WTC11 (cell line): ENCODE results near the gene C6orf120. TPM values are rescaled to one million over a fixed set of nuclear protein-coding genes. Genes with fewer than 3 reads are reported as not detected.

Experiments
- ATAC-seq: fragments of 200-7000 bp; cut with Tn5 transposase; 2 replicates; pipeline ENCODE4 v1.10.0; 2021; ENCODE audit warnings: mild to moderate bottlenecking, moderate library complexity
- CTCF ChIA-PET: fragments of 300-600 bp; sonication (Branson Sonifier 250); formaldehyde crosslinking; loops from one replicate; lab custom pipeline; 2021; ENCODE audit warnings: antibody characterized with exemption; lab: Charles Lee
- POLR2A ChIA-PET: fragments of 350-600 bp; sonication (Branson Sonifier 250); formaldehyde crosslinking; loops from one replicate; lab custom pipeline; 2021; ENCODE audit warnings: antibody characterized with exemption; lab: Charles Lee
- DNase-seq: peaks from one replicate; pipeline ENCODE4 v3.0.0; 2021; ENCODE audit warnings: low spot score
- H3K27ac Mint-ChIP-seq: 2 replicates; pipeline ENCODE4 v1.8.0; 2021; ENCODE audit warnings: mixed read lengths
- H3K27me3 Mint-ChIP-seq: 2 replicates; pipeline ENCODE4 v1.8.0; 2021; ENCODE audit warnings: low read depth, mild to moderate bottlenecking, moderate library complexity, mixed read lengths
- H3K36me3 Mint-ChIP-seq: 2 replicates; pipeline ENCODE4 v1.8.0; 2021; ENCODE audit warnings: mixed read lengths
- H3K4me1 Mint-ChIP-seq: 2 replicates; pipeline ENCODE4 v1.8.0; 2022; ENCODE audit warnings: mixed read lengths
- H3K4me3 Mint-ChIP-seq: 2 replicates; pipeline ENCODE4 v1.8.0; 2021; ENCODE audit warnings: mild to moderate bottlenecking, moderate library complexity, mixed read lengths
- H3K9me3 Mint-ChIP-seq: 2 replicates; pipeline ENCODE4 v1.8.0; 2021; ENCODE audit warnings: mixed read lengths
- ATF1 ChIP-seq: sonication (generic); formaldehyde crosslinking; IDR thresholded peaks from 2 replicates; pipeline ENCODE4 v1.8.1; 2023; ENCODE audit warnings: mild to moderate bottlenecking, moderate library complexity, missing genetic modification reagents
- ESRRA ChIP-seq: sonication (generic); formaldehyde crosslinking; IDR thresholded peaks from 2 replicates; pipeline ENCODE4 v1.8.1; 2022; ENCODE audit warnings: mild to moderate bottlenecking, missing genetic modification reagents, borderline replicate concordance
- FOXJ3 ChIP-seq: sonication (generic); formaldehyde crosslinking; IDR thresholded peaks from 2 replicates; pipeline ENCODE4 v1.9.0; 2021; ENCODE audit warnings: missing genetic modification reagents, mild to moderate bottlenecking, borderline replicate concordance
- FOXK1 ChIP-seq: sonication (generic); formaldehyde crosslinking; IDR thresholded peaks from 2 replicates; pipeline ENCODE4 v1.8.0; 2022; ENCODE audit warnings: mild to moderate bottlenecking, moderate library complexity, missing genetic modification reagents
- MLX ChIP-seq: sonication (generic); formaldehyde crosslinking; IDR thresholded peaks from 2 replicates; pipeline ENCODE4 v1.8.1; 2023; ENCODE audit warnings: mild to moderate bottlenecking, missing genetic modification reagents, moderate library complexity
- MXD4 ChIP-seq: fragments of 250-450 bp; sonication (Bioruptor Pico); IDR thresholded peaks from 2 replicates; pipeline ENCODE4 v1.8.0; 2021; ENCODE audit warnings: mild to moderate bottlenecking, moderate library complexity, borderline replicate concordance
- MYBL2 ChIP-seq: sonication (generic); formaldehyde crosslinking; IDR thresholded peaks from 2 replicates; pipeline ENCODE4 v1.8.1; 2023; ENCODE audit warnings: mild to moderate bottlenecking, moderate library complexity, missing genetic modification reagents
- SMAD3 ChIP-seq: sonication (generic); formaldehyde crosslinking; IDR thresholded peaks from 2 replicates; pipeline ENCODE4 v1.8.0; 2022; ENCODE audit warnings: missing genetic modification reagents, mild to moderate bottlenecking, borderline replicate concordance
- SP1 ChIP-seq: sonication (generic); formaldehyde crosslinking; conservative IDR thresholded peaks from 2 replicates; pipeline ENCODE4 v1.8.1; 2022; ENCODE audit warnings: missing genetic modification reagents
- TEAD1 ChIP-seq: sonication (generic); formaldehyde crosslinking; IDR thresholded peaks from 2 replicates; pipeline ENCODE4 v1.8.0; 2022; ENCODE audit warnings: mild to moderate bottlenecking, missing genetic modification reagents
- USF2 ChIP-seq: sonication (generic); formaldehyde crosslinking; IDR thresholded peaks from 2 replicates; pipeline ENCODE4 v1.8.1; 2023; ENCODE audit warnings: mild to moderate bottlenecking, missing genetic modification reagents, moderate library complexity
- ZNF121 ChIP-seq: sonication (generic); formaldehyde crosslinking; IDR thresholded peaks from 2 replicates; pipeline ENCODE4 v1.8.0; 2023; ENCODE audit warnings: missing genetic modification reagents
- ZNF219 ChIP-seq: sonication (generic); formaldehyde crosslinking; IDR thresholded peaks from 2 replicates; pipeline ENCODE4 v1.8.0; 2023; ENCODE audit warnings: missing genetic modification reagents, mild to moderate bottlenecking, borderline replicate concordance
- ZNF232 ChIP-seq: sonication (generic); formaldehyde crosslinking; IDR thresholded peaks from 2 replicates; pipeline ENCODE4 v1.8.0; 2022; ENCODE audit warnings: mild to moderate bottlenecking, missing genetic modification reagents
- ZNF671 ChIP-seq: fragments of 250-450 bp; sonication (Bioruptor Pico); IDR thresholded peaks from 2 replicates; pipeline ENCODE4 v1.8.0; 2021; ENCODE audit warnings: mild to moderate bottlenecking
- total RNA-seq: library from RNA; stranded (reverse); gene quantifications from 3 replicates; pipeline ENCODE4 v1.2.3, GENCODE V29; 2021
- TF ChIP-seq, protein P1 (sequence below): sonication (generic); formaldehyde crosslinking; IDR thresholded peaks from 2 replicates; pipeline ENCODE4 v1.8.1; 2022; ENCODE audit warnings: missing genetic modification reagents, borderline replicate concordance
- TF ChIP-seq, protein P2 (sequence below): sonication (generic); formaldehyde crosslinking; conservative IDR thresholded peaks from 2 replicates; pipeline ENCODE4 v1.8.1; 2022; ENCODE audit warnings: mild to moderate bottlenecking, missing genetic modification reagents
- TF ChIP-seq, protein P3 (sequence below): sonication (generic); formaldehyde crosslinking; IDR thresholded peaks from 2 replicates; pipeline ENCODE4 v1.8.1; 2022; ENCODE audit warnings: mild to moderate bottlenecking, moderate library complexity, missing genetic modification reagents

The C6orf120 gene
- total RNA-seq, 1 experiment from 2014 or later = 34.5 TPM

GRCh38 chr6:169653691-169654090 lies 48.2 kb upstream of the C6orf120 start (continued):
- no peak for TF ChIP-seq ESRRA (CRISPR knock-in tag)
- no peak for TF ChIP-seq ZNF232
- no peak for TF ChIP-seq TEAD1 (CRISPR knock-in tag)
- no peak for TF ChIP-seq MXD4 (CRISPR knock-in tag)
- TF ChIP-seq FOXJ3 (CRISPR knock-in tag) = no peak

DNA sequence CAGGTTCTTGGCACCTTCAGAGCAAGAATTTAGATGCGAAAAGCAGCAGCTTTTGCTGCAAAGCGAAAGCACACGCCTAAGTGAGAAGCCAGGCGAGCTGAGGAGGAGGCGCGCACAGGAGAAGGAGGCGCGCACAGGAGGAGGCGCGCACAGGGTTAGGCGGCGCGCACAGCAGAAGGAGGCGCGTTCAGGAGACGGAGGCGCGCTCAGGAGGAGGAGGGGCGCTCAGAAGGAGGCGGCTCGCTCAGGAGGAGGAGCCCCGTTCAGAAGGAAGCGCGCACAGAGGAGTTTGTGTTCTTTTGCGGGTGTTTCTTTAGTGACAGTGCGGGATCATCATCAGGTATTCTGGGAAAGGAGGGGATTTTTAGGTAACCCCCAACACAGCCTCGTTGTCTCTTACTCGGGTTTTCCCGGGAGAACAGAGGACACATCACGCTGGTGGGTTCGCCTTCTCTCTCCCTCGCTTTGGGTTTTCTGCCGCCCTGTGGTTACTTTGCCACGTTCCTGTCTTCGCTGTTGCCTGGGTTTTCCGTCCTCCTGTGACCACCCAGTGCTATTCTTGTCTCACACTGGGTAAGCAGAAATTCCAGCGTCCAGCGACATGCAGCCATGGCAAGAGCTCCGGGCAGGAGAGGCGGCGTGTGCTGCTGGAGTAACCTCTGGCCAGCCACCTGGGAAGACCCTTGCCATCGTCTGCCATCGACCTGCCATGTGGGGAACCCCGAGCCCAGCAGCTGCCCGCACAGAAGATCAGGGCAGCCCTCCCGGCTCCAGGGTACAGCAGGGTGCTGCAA lies 47.1 kb upstream of the C6orf120 start:
- H3K27me3 Mint-ChIP-seq = no peaks in the 10 kb centered on the region
- ATAC-seq = peak; percentile 92
- H3K4me3 Mint-ChIP-seq = peak overlapping the region; percentile 69
- ChIA-PET POLR2A (no interaction called here), CTCF (no interaction called here)
- TF ChIP-seq ATF1 (CRISPR knock-in tag) (no peak), ZNF671 (CRISPR knock-in tag) (no peak), SMAD3 (CRISPR knock-in tag) (no peak), ZNF121 (CRISPR knock-in tag) (no peak), SP1 (CRISPR knock-in tag) (0 out of 2 replicates have a peak, but pooled peaks have one; percentile 27), FOXK1 (CRISPR knock-in tag) (no peak)
- peak; percentile 59 for DNase-seq
- peaks cover 11% of the 10 kb centered on the region for H3K9me3 Mint-ChIP-seq
- H3K27ac Mint-ChIP-seq = peak overlapping the region; percentile 65; the same call in 1 of the 2 replicates
- peaks cover 16% of the 10 kb centered on the region for H3K4me1 Mint-ChIP-seq
- peaks cover 63% of the 10 kb centered on the region for H3K36me3 Mint-ChIP-seq

- H3K36me3 Mint-ChIP-seq = peaks cover 66% of the 10 kb centered on the region
- POLR2A ChIA-PET = no interaction called here
- ATAC-seq = no peak
- no peak overlapping the region for H3K4me3 Mint-ChIP-seq
- peaks cover 16% of the 10 kb centered on the region for H3K4me1 Mint-ChIP-seq
- TF ChIP-seq, protein P1, sequence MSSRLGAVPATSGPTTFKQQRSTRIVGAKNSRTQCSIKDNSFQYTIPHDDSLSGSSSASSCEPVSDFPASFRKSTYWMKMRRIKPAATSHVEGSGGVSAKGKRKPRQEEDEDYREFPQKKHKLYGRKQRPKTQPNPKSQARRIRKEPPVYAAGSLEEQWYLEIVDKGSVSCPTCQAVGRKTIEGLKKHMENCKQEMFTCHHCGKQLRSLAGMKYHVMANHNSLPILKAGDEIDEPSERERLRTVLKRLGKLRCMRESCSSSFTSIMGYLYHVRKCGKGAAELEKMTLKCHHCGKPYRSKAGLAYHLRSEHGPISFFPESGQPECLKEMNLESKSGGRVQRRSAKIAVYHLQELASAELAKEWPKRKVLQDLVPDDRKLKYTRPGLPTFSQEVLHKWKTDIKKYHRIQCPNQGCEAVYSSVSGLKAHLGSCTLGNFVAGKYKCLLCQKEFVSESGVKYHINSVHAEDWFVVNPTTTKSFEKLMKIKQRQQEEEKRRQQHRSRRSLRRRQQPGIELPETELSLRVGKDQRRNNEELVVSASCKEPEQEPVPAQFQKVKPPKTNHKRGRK (CRISPR knock-in tag) = no peak
- TF ChIP-seq USF2 (CRISPR knock-in tag) = no peak
- TF ChIP-seq, protein P2, sequence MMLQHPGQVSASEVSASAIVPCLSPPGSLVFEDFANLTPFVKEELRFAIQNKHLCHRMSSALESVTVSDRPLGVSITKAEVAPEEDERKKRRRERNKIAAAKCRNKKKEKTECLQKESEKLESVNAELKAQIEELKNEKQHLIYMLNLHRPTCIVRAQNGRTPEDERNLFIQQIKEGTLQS (CRISPR knock-in tag) = no peak
- TF ChIP-seq, protein P3, sequence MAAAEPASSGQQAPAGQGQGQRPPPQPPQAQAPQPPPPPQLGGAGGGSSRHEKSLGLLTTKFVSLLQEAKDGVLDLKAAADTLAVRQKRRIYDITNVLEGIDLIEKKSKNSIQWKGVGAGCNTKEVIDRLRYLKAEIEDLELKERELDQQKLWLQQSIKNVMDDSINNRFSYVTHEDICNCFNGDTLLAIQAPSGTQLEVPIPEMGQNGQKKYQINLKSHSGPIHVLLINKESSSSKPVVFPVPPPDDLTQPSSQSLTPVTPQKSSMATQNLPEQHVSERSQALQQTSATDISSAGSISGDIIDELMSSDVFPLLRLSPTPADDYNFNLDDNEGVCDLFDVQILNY (CRISPR knock-in tag) = no peak
- no peak for TF ChIP-seq ZNF219 (CRISPR knock-in tag)
- no peak for TF ChIP-seq MLX (CRISPR knock-in tag)
- TF ChIP-seq MYBL2 (CRISPR knock-in tag) = no peak
- H3K27ac Mint-ChIP-seq = no peak overlapping the region
- H3K9me3 Mint-ChIP-seq = peaks cover 11% of the 10 kb centered on the region
- no peaks in the 10 kb centered on the region for H3K27me3 Mint-ChIP-seq
- DNase-seq = no peak
- CTCF ChIA-PET = no interaction called here
These were observed 45.2 kb upstream of the C6orf120 start for GRCh38 chr6:169656546-169657283.
